MM.1S (cell line): ENCODE results near the gene DKK1.

ENCODE experiments used
- DNase-seq: peaks from one replicate; pipeline ENCODE4 v3.0.0-alpha.2; 2015
- H2AFZ ChIP-seq: fragments of 300-600 bp; sonication (generic); 2 replicates; pipeline ENCODE4 v1.6.0; 2016; ENCODE audit warnings: antibody characterized with exemption, low read length
- H3F3A ChIP-seq: fragments of 300-600 bp; sonication (generic); 2 replicates; pipeline ENCODE4 v1.6.1; 2016; ENCODE audit warnings: mild to moderate bottlenecking, antibody characterized with exemption, low read length, moderate library complexity, mixed read lengths; ENCODE audit not compliant: insufficient read depth
- H3K27ac ChIP-seq: fragments of 300-600 bp; sonication (generic); 2 replicates; pipeline ENCODE4 v1.5.1; 2016; ENCODE audit warnings: mild to moderate bottlenecking, low read length
- H3K27me3 ChIP-seq: fragments of 300-600 bp; sonication (generic); replicated peaks from 2 replicates; pipeline ENCODE4 v1.6.0; 2016; ENCODE audit warnings: low read length; ENCODE audit not compliant: insufficient read depth
- H3K36me3 ChIP-seq: fragments of 300-600 bp; sonication (generic); replicated peaks from 2 replicates; pipeline ENCODE4 v1.6.1; 2016; ENCODE audit warnings: mild to moderate bottlenecking, low read length, mixed read lengths; ENCODE audit not compliant: insufficient read depth
- H3K4me1 ChIP-seq: fragments of 300-600 bp; sonication (generic); 2 replicates; pipeline ENCODE4 v1.6.1; 2016; ENCODE audit warnings: low read length, mixed read lengths
- H3K4me2 ChIP-seq: fragments of 300-600 bp; sonication (generic); 2 replicates; pipeline ENCODE4 v1.6.0; 2016; ENCODE audit warnings: low read depth, low read length
- H3K4me3 ChIP-seq: fragments of 300-600 bp; sonication (generic); 2 replicates; pipeline ENCODE4 v1.5.1; 2016; ENCODE audit warnings: low read length, mixed read lengths
- H3K79me2 ChIP-seq: fragments of 300-600 bp; sonication (generic); 2 replicates; pipeline ENCODE4 v1.6.1; 2016; ENCODE audit warnings: mixed run types, low read length, mixed read lengths
- H3K9ac ChIP-seq: fragments of 300-600 bp; sonication (generic); 2 replicates; pipeline ENCODE4 v1.6.1; 2016; ENCODE audit warnings: low read length, mixed read lengths
- H3K9me2 ChIP-seq: fragments of 300-600 bp; sonication (generic); replicated peaks from 2 replicates; pipeline ENCODE4 v1.6.1; 2016; ENCODE audit warnings: mild to moderate bottlenecking, low read length, mixed read lengths; ENCODE audit not compliant: insufficient read depth
- H3K9me3 ChIP-seq: fragments of 300-600 bp; sonication (generic); replicated peaks from 2 replicates; pipeline ENCODE4 v1.6.1; 2016; ENCODE audit warnings: mild to moderate bottlenecking, low read length, mixed read lengths; ENCODE audit not compliant: insufficient read depth
- H4K20me1 ChIP-seq: fragments of 300-600 bp; sonication (generic); 2 replicates; pipeline ENCODE4 v1.6.1; 2016; ENCODE audit warnings: mild to moderate bottlenecking, low read length, moderate library complexity, mixed read lengths; ENCODE audit not compliant: insufficient read depth
- CTCF ChIP-seq: fragments of 300-600 bp; sonication (generic); IDR thresholded peaks from 2 replicates; pipeline ENCODE4 v1.5.1; 2016; ENCODE audit warnings: antibody characterized with exemption, low read length, mixed read lengths
- EZH2 ChIP-seq: fragments of 300-600 bp; sonication (generic); optimal IDR thresholded peaks from 2 replicates; pipeline ENCODE3; 2017; ENCODE audit warnings: low read depth, mild to moderate bottlenecking, antibody characterized with exemption, low read length, mixed read lengths
- EZH2phosphoT487 ChIP-seq: fragments of 300-600 bp; sonication (generic); IDR thresholded peaks from 2 replicates; pipeline ENCODE4 v1.6.1; 2018; ENCODE audit warnings: antibody characterized with exemption, low read length

Gene DKK1

GRCh38 chr10:52268790-52269189 is 45.3 kb upstream of the DKK1 start:
- Histone ChIP-seq H3K36me3 (no peaks in the 10 kb centered on the region), H3K4me1 (no peaks in the 10 kb centered on the region), H3K27me3 (no peaks in the 10 kb centered on the region), H3K9me2 (no peaks in the 10 kb centered on the region), H3K9me3 (no peaks in the 10 kb centered on the region), H4K20me1 (no peaks in the 10 kb centered on the region), H3K79me2 (no peaks in the 10 kb centered on the region), H2AFZ (no peak overlapping the region), H3K4me3 (no peak overlapping the region), H3K27ac (no peak overlapping the region), H3F3A (no peaks in the 10 kb centered on the region), H3K9ac (no peak overlapping the region), H3K4me2 (no peak overlapping the region)
- TF ChIP-seq EZH2 = no peak
- no peak for TF ChIP-seq CTCF
- no peak for TF ChIP-seq EZH2phosphoT487
- no peak for DNase-seq

- no peaks in the 10 kb centered on the region for H3K79me2 ChIP-seq
- H3K27ac ChIP-seq = no peak overlapping the region
- H3K9ac ChIP-seq = no peak overlapping the region
- no peak for DNase-seq
- no peak for TF ChIP-seq EZH2
- no peak for TF ChIP-seq EZH2phosphoT487
- TF ChIP-seq CTCF = no peak
- H3K4me1 ChIP-seq = no peaks in the 10 kb centered on the region
- no peaks in the 10 kb centered on the region for H4K20me1 ChIP-seq
- no peak overlapping the region for H3K4me3 ChIP-seq
- no peak overlapping the region for H3K4me2 ChIP-seq
- no peaks in the 10 kb centered on the region for H3K9me3 ChIP-seq
- no peaks in the 10 kb centered on the region for H3K36me3 ChIP-seq
- no peaks in the 10 kb centered on the region for H3K9me2 ChIP-seq
- H3F3A ChIP-seq = no peaks in the 10 kb centered on the region
- H2AFZ ChIP-seq = no peak overlapping the region
- no peaks in the 10 kb centered on the region for H3K27me3 ChIP-seq
Measured at GRCh38 chr10:52269233-52269632, 44.8 kb upstream of the DKK1 start.

DNA sequence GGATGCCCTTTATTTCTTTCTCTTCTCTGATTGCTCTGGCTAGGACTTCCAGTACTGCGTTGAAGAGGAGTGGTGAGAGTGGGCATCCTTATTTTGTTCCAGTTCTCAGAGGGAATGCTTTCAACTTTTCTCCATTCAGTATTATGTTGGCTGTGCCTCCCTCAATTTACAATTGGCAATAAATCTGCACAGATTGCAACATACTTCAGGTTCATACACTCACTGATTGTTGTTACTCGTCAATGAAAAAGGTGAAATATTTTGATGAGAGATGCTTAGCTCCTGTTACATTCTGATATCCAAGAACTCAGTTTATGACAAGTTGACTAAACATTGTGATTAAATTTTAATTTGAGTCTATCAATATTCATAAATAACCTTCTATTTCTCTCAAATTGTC is 37.9 kb upstream of the DKK1 start:
- no peaks in the 10 kb centered on the region for H3F3A ChIP-seq
- no peak overlapping the region for H3K4me2 ChIP-seq
- TF ChIP-seq EZH2phosphoT487 (no peak), EZH2 (no peak), CTCF (no peak)
- no peaks in the 10 kb centered on the region for H3K36me3 ChIP-seq
- H3K4me3 ChIP-seq = no peak overlapping the region
- no peaks in the 10 kb centered on the region for H3K9me3 ChIP-seq
- H3K4me1 ChIP-seq = no peaks in the 10 kb centered on the region
- H3K27me3 ChIP-seq = no peaks in the 10 kb centered on the region
- H3K9ac ChIP-seq = no peak overlapping the region
- H4K20me1 ChIP-seq = no peaks in the 10 kb centered on the region
- no peak overlapping the region for H3K27ac ChIP-seq
- H2AFZ ChIP-seq = no peak overlapping the region
- no peaks in the 10 kb centered on the region for H3K79me2 ChIP-seq
- no peak for DNase-seq
- no peaks in the 10 kb centered on the region for H3K9me2 ChIP-seq

- Histone ChIP-seq H3K4me2 (no peak overlapping the region), H4K20me1 (no peaks in the 10 kb centered on the region)
- DNase-seq = no peak
Measured at GRCh38 chr10:52276986-52277385, 37.1 kb upstream of the DKK1 start.

More at GRCh38 chr10:52276986-52277385, 37.1 kb upstream of the DKK1 start:
- no peaks in the 10 kb centered on the region for H3K9me2 ChIP-seq
- H3K36me3 ChIP-seq = no peaks in the 10 kb centered on the region
- no peaks in the 10 kb centered on the region for H3K4me1 ChIP-seq
- TF ChIP-seq EZH2 (no peak), EZH2phosphoT487 (no peak), CTCF (no peak)
- no peaks in the 10 kb centered on the region for H3K9me3 ChIP-seq
- no peak overlapping the region for H3K4me3 ChIP-seq
- no peaks in the 10 kb centered on the region for H3K27me3 ChIP-seq
- no peaks in the 10 kb centered on the region for H3K79me2 ChIP-seq
- no peak overlapping the region for H3K9ac ChIP-seq
- H3K27ac ChIP-seq = no peak overlapping the region
- H2AFZ ChIP-seq = no peak overlapping the region
- no peaks in the 10 kb centered on the region for H3F3A ChIP-seq
